HG03108 (cell line): ENCODE results near the gene SPOP.
"Not testable (repeated sequence)": the region's sequence is repeated elsewhere in the genome, so short reads cannot be mapped to it uniquely, and the experiment has no call there.

ENCODE experiments used
- ATAC-seq: cut with Tn5 transposase; IDR thresholded peaks from one replicate; pipeline ENCODE4 v1.9.1; 2021; ENCODE audit warnings: moderate library complexity; ENCODE audit not compliant: unreplicated experiment

Gene SPOP

DNA sequence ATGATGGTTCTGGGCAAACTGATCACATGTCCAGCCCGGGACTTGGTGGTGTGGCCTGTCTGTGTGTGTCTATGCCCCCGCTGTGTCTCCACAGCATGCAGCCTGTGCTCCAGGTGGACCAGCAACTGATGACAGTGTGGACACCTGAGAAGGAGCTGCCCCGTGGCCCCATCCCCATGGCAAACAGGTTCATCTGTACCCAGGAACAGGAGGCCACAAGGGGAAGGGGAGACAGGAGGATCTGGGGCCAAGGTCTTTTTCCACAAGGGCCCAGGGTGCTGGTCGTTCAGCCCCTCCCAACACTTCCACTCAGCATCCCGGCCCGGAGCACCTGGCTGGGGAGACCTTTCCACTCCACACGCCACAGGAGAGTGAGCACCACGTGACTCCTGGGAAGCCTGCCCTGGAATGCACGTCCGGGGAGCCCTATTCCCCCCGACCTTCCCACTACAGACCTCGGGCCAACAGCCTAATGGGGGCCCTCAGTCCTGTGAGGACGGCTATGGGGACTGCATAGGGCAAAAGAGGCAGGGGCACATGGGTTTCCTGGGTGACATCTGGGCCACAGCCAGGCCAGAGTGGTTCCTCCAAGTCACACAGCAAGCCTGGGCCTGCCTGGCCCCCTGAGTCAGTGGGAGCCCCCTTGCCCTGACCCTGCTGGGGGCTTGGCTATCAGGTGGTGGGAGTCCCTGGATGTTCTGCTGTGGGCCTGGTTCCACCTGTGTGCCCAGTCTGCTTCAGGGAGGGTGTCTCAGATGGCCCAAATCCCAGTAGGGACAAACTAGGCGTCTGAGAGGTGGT lies 123.0 kb downstream of the SPOP start:
- ATAC-seq = no peak

DNA sequence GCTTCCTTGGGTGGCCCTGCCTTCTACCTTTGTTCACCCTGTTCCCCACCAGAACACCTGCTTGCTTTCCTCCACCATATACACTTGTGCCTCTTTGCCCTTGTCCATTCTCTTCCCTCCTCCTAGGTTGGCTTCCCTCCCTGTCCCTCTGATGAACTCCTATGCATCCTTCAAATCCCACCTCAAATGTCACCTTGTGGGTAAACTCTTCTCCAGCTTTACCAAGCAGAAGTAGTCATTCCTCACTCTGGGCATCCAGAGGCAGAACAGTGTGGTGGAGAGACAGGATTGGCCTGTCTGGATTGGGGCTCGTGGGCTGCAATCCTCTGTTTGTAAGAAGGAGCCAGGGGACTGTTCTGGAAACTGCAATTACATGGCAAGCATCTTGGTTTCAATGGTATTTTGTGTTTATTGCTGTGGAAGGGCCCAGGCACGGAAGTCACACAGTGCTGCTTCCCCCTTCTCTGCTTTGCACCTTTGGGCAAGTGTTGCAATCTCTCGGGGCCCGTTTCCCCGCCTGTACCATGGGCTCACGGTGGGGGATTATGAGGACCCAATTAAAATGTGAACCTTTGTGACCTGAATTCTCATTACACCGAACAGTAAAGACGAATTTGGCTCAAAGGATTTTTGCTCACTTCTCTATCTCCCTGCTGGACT lies 124.1 kb downstream of the SPOP start:
- no peak for ATAC-seq

DNA sequence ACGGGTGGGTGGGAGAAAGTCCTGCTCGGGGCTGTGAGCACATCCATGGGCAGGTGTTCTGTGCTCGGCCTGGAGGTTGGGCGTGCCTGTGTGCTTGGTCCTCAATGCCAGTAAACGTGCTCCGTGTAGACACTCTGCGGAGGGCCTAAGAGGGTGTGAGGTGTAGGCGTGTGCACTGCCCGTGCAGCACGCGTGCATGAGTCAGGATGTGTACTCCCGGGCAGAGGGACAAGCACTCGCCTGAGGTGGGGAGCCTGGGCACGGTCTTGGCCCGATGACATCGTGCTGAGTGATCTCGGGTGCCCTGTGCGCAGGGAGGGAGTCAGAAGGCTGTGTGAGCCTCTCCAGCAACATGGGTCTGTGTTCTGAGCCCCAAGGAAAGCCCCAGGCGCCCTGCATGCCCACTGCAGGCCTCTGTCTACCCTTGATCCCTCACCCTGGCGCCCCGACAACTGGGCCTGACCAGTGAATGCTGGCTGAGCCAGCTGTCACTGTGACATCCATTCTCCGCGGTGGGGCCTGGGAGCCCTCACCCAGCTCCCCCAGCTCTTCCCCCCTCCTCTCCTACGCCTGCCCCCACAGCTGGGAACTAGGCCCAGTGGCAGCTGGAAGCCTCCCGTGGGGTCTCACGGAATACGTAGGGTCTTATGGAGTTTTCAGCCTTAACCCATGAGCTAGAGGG lies 125.7 kb downstream of the SPOP start:
- ATAC-seq = no peak

DNA sequence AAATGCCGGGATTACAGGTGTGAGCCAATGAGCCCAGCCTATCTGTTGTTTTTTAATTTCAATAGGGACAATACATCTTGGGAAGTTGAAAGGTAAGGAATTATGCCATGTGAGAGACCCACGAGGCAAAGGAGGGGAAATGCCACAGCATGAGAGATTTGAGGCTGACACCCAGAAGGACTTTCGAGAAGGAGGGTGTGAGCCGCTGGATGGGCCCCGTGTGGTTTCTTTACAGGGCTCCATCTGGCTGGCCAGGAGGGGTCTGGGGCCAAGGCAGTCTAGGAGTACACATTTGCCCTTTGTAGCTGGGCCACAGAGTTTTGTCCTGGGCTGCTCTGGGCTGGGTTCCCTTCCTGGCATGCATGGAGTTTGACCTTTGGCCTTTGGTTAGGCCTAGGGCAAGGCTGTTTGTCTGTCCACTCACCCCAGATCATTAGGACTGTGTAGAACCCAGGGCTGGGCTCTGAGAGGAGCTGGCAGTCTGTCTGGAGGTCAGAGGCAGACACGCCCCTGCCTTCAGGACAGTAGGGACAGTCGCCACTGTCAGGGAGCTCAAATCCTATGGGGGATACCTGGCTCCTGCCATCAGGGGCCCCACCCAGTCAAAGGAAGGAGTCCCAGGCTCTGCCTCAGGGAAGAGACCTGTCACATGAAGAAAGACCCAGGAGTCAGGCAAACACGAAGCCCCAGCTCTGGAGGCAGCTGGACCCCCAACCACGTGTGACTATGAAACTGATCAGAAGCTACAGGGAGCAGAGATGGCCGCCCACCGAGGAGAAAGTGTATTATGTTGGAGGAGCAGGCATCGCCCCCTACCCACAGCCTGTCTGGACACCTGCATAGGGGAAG lies 126.5 kb downstream of the SPOP start:
- no peak for ATAC-seq

DNA sequence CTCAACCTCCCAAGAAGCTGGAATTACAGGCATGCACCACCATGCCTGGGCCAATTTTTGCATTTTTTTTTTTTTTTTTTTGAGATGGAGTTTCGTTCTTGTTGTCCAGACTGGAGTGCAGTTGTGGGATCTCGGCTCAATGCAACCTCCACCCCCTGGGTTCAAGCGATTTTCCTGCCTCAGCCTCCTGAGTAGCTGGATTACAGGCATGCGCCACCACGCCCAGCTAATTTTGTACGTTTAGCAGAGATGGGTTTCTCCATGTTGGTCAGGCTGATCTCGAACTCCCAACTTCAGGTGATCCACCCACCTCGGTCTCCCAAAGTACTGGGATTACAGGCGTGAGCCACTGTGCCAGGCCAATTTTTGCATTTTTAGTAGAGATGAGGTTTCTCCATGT lies 127.1 kb downstream of the SPOP start:
- not testable (repeated sequence) for ATAC-seq

DNA sequence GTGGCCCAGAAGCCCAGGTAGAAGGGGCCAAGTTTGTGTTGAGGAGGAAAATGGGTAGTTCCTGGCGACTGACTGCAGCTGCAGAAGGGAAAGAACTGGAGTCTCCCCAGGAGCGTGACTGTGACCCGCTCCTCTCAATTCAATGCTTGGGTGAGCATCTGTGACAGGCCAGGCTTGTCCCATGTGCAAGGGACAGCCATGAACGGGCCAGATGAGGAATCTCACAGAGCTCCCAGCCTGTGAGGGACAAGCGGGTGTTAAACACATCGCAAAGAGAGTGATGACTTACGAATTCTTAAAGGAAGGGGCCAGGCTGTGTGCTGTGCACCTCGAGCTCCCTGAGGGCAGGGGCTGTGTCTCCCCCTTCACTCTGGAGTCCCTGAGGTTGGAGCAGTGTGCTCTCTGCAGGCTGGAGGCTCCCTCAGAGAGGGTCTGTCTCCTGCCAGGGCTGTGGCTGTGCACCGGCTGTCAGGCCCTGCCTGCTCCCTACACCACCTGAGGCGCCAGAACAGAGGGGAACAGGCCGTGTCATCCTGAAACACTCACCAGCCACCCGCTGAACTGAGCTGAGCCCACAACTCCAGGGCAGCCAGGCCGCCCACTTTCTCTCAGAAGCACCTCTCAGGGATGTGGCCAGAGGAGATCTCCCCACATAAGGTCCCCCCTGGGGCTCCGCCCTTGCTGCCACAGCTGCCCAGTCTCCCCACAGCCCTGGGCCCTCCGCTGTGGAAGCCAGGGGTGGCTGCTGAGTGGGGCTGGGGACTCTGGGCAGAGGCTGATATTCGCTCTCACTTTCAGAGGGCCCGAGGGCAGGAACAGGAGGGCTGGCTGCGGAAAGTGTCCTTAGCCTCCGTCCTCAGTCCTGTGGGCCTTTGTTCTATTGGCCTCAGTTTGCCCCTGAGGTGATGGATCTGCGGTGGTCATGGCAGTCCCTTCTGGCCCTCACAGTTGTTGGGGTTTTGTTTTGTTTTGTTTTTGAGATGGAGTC lies 127.9 kb downstream of the SPOP start:
- no peak for ATAC-seq

DNA sequence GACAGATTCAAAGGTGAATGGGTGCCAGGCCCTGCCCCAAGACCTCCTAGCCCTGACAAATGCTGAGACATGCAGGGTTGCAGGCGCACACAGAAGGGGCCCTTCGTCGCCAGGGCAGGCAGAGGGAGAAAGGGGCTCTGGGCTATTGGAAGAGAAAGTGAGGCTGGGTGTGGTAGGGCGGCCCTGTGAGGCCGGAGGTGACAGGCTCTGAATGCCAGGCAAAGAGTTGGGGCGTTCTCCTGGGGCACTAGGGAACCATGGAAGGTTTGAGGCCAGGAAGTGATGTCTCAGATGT lies 128.6 kb downstream of the SPOP start:
- no peak for ATAC-seq
